Astrocyte (in vitro differentiated cells and primary cell): ENCODE measurements around the gene ABHD10. TPM values are rescaled to one million over a fixed set of nuclear protein-coding genes. Genes with fewer than 3 reads are reported as not detected.

Source experiments
- DNase-seq: peaks from one replicate; pipeline ENCODE4 v3.0.0-alpha.2; 2010; ENCODE audit warnings: low read depth
- FAIRE-seq: peaks from 2 replicates; lab custom pipeline; 2011; peaks lifted over from hg19 to GRCh38; lab: Jason Lieb, UNC
- H2AFZ ChIP-seq: 2 replicates; pipeline ENCODE4 v1.6.0; 2012; ENCODE audit warnings: low read depth, low read length, inconsistent platforms
- H3K27ac ChIP-seq: 2 replicates; pipeline ENCODE4 v1.5.1; 2011; ENCODE audit warnings: low read depth, low read length, inconsistent platforms
- H3K27me3 ChIP-seq: 2 replicates; pipeline ENCODE4 v1.6.0; 2011; ENCODE audit warnings: low read length, inconsistent platforms; ENCODE audit not compliant: insufficient read depth
- H3K36me3 ChIP-seq: 2 replicates; pipeline ENCODE4 v1.5.1; 2011; ENCODE audit warnings: low read length, inconsistent platforms; ENCODE audit not compliant: insufficient read depth
- H3K4me1 ChIP-seq: 2 replicates; pipeline ENCODE4 v1.5.1; 2011; ENCODE audit warnings: low read length, inconsistent platforms; ENCODE audit not compliant: insufficient read depth
- H3K4me2 ChIP-seq: 2 replicates; pipeline ENCODE4 v1.6.0; 2012; ENCODE audit warnings: low read length, inconsistent platforms
- H3K4me3 ChIP-seq: 2 replicates; pipeline ENCODE4 v1.5.1; 2011; ENCODE audit warnings: low read depth, mild to moderate bottlenecking, low read length, inconsistent platforms; ENCODE audit not compliant: insufficient read depth
- H3K79me2 ChIP-seq: 2 replicates; pipeline ENCODE4 v1.6.0; 2012; ENCODE audit warnings: mild to moderate bottlenecking, low read length, inconsistent platforms; ENCODE audit not compliant: insufficient read depth
- H3K9ac ChIP-seq: 2 replicates; pipeline ENCODE4 v1.6.0; 2012; ENCODE audit warnings: mild to moderate bottlenecking, low read length, inconsistent platforms
- H3K9me3 ChIP-seq: 2 replicates; pipeline ENCODE4 v1.5.1; 2012; ENCODE audit warnings: low read depth, mild to moderate bottlenecking, low read length, inconsistent platforms; ENCODE audit not compliant: insufficient read depth
- H4K20me1 ChIP-seq: 2 replicates; pipeline ENCODE4 v1.6.0; 2012; ENCODE audit warnings: low read length, inconsistent platforms; ENCODE audit not compliant: insufficient read depth
- H3K27ac Mint-ChIP-seq: one replicate; pipeline ENCODE4 v1.8.0; 2021; ENCODE audit warnings: mild to moderate bottlenecking, mixed read lengths; ENCODE audit not compliant: unreplicated experiment
- H3K27me3 Mint-ChIP-seq: one replicate; pipeline ENCODE4 v1.8.0; 2021; ENCODE audit warnings: low read depth, mixed read lengths; ENCODE audit not compliant: unreplicated experiment
- H3K36me3 Mint-ChIP-seq: one replicate; pipeline ENCODE4 v1.8.0; 2021; ENCODE audit warnings: low read depth, mixed read lengths; ENCODE audit not compliant: unreplicated experiment
- H3K4me1 Mint-ChIP-seq: one replicate; pipeline ENCODE4 v1.8.0; 2021; ENCODE audit warnings: low read depth, mixed read lengths; ENCODE audit not compliant: unreplicated experiment
- H3K4me3 Mint-ChIP-seq: one replicate; pipeline ENCODE4 v1.8.0; 2021; ENCODE audit warnings: mild to moderate bottlenecking, moderate library complexity, mixed read lengths; ENCODE audit not compliant: unreplicated experiment
- H3K9me3 Mint-ChIP-seq: one replicate; pipeline ENCODE4 v1.8.0; 2021; ENCODE audit warnings: mild to moderate bottlenecking, mixed read lengths; ENCODE audit not compliant: unreplicated experiment
- CTCF ChIP-seq: IDR thresholded peaks from 2 replicates; pipeline ENCODE4 v1.5.1; 2011; ENCODE audit warnings: low read depth, mild to moderate bottlenecking, inconsistent platforms, low read length, moderate library complexity; ENCODE audit not compliant: insufficient read depth
- EZH2 ChIP-seq: IDR thresholded peaks from 2 replicates; pipeline ENCODE4 v1.6.1; 2012; ENCODE audit warnings: mild to moderate bottlenecking, low read length, inconsistent platforms; ENCODE audit not compliant: insufficient read depth
- total RNA-seq: library from RNA; stranded (reverse); gene quantifications from 2 replicates; pipeline ENCODE4 v1.2.1, GENCODE V29; 2021

The ABHD10 gene
- total RNA-seq, 1 donor from 2014 or later, result 26.6 TPM

GRCh38 chr3:112041321-112041720 lies 62.5 kb downstream of the ABHD10 start:
- Mint-ChIP-seq H3K4me3 (no peak overlapping the region), H3K9me3 (peaks cover 6% of the 10 kb centered on the region), H3K4me1 (peaks cover 2% of the 10 kb centered on the region), H3K27ac (no peak overlapping the region), H3K36me3 (no peaks in the 10 kb centered on the region), H3K27me3 (no peaks in the 10 kb centered on the region)
- no peak overlapping the region for H3K27ac ChIP-seq
- H3K4me3 ChIP-seq, result no peak overlapping the region
- H3K4me1 ChIP-seq, result no peaks in the 10 kb centered on the region
- H4K20me1 ChIP-seq, result no peaks in the 10 kb centered on the region
- TF ChIP-seq CTCF (no peak), EZH2 (no peak)
- H3K79me2 ChIP-seq, result no peaks in the 10 kb centered on the region
- H3K9me3 ChIP-seq, result no peaks in the 10 kb centered on the region
- no peak overlapping the region for H3K9ac ChIP-seq
- no peak for FAIRE-seq
- H2AFZ ChIP-seq, result no peak overlapping the region
- no peaks in the 10 kb centered on the region for H3K27me3 ChIP-seq
- no peak for DNase-seq
- no peaks in the 10 kb centered on the region for H3K36me3 ChIP-seq
- H3K4me2 ChIP-seq, result no peak overlapping the region

GRCh38 chr3:112042842-112043280 lies 64.0 kb downstream of the ABHD10 start:
- DNase-seq (no peak), FAIRE-seq (no peak)
- H3K9me3 ChIP-seq, result no peaks in the 10 kb centered on the region
- peak overlapping the region; percentile 62 for H2AFZ ChIP-seq
- Mint-ChIP-seq H3K4me3 (no peak overlapping the region), H3K27me3 (no peaks in the 10 kb centered on the region), H3K27ac (no peak overlapping the region), H3K9me3 (no peaks in the 10 kb centered on the region), H3K4me1 (peaks cover 6% of the 10 kb centered on the region), H3K36me3 (no peaks in the 10 kb centered on the region)
- H3K27ac ChIP-seq, result no peak overlapping the region
- no peaks in the 10 kb centered on the region for H3K79me2 ChIP-seq
- no peak overlapping the region for H3K4me3 ChIP-seq
- H3K9ac ChIP-seq, result no peak overlapping the region
- H4K20me1 ChIP-seq, result no peaks in the 10 kb centered on the region
- no peaks in the 10 kb centered on the region for H3K27me3 ChIP-seq
- H3K4me2 ChIP-seq, result no peak overlapping the region
- TF ChIP-seq EZH2, result no peak
- TF ChIP-seq CTCF, result no peak
- no peaks in the 10 kb centered on the region for H3K4me1 ChIP-seq
- H3K36me3 ChIP-seq, result no peaks in the 10 kb centered on the region

Other genes with a start within 250 kb of the ABHD10 start
- gene PHLDB2, start 119.8 kb upstream of the ABHD10 start, total RNA-seq, result 170 and 171 TPM in 2 replicates
- gene TAGLN3, start 19.9 kb downstream of the ABHD10 start, total RNA-seq, result 7.9 and 8.7 TPM in 2 replicates
- gene TMPRSS7, start 55.7 kb downstream of the ABHD10 start, total RNA-seq, result not detected in 2 replicates
- 21.3 and 21.9 TPM in 2 replicates for gene C3orf52, start 107.4 kb downstream of the ABHD10 start, total RNA-seq
- gene GCSAM, start 154.2 kb downstream of the ABHD10 start, total RNA-seq, result not detected in 2 replicates